ENCODE measurements around the gene ZMYND10.

The ZMYND10 gene

GRCh38 chr3:50342813-50343633 lies 2.5 kb downstream of the ZMYND10 start:
- DNase-seq, result no peak

GRCh38 chr3:50341996-50342650 lies 3.4 kb downstream of the ZMYND10 start:
- DNase-seq, result no peak

DNA sequence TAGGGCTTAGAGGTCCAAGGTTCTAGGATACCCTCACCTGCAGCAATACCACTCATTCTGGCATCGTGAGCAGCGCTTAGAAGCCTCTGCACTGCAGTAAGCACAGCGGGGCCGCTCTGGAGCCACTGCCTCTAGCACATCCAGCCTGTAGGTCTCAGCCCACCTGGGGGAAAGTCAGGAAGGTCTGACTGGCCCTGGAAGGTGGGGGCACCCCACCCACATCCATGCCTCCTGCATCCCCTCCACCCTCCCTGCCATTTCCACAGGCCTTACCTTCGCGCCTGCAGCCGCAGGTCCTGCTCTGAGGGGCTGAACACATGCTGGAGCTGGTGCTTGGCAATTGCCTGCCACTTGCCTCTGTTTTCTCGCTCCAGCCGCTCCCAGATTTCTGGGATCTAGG lies 4.0 kb downstream of the ZMYND10 start:
- no peak for DNase-seq

DNA sequence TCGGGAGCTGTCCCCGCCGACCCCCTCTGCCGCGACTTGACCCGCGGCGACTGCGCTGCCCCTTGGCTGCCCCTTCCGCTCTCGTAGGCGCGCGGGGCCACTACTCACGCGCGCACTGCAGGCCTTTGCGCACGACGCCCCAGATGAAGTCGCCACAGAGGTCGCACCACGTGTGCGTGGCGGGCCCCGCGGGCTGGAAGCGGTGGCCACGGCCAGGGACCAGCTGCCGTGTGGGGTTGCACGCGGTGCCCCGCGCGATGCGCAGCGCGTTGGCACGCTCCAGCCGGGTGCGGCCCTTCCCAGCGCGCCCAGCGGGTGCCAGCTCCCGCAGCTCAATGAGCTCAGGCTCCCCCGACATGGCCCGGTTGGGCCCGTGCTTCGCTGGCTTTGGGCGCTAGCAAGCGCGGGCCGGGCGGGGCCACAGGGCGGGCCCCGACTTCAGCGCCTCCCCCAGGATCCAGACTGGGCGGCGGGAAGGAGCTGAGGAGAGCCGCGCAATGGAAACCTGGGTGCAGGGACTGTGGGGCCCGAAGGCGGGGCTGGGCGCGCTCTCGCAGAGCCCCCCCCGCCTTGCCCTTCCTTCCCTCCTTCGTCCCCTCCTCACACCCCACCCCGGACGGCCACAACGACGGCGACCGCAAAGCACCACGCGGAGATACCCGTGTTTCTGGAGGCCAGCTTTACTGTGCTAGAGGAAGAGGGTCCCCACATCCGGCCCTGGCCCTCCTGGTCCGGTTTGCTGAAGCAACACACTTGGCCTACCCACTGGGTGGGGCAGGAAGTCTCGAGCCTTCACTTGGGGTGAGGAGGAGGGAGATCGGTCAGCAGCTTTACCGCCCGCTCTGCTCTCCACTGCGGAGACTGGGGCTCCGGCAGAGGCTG lies 4.8 kb downstream of the ZMYND10 start, which contains the start of gene RASSF1:
RASSF1 (minus strand) TSS at position 389 of the 882 bp plus-strand sequence; CDS start at position 358, 31 bp downstream.
- DNase-seq, result peak in 2 of 4 experiments; percentile 31 to 33

GRCh38 chr3:50340147-50340447 lies 5.4 kb downstream of the ZMYND10 start:
- DNase-seq, result no peak

- no peak for DNase-seq
Measured at GRCh38 chr3:50339485-50340146, 5.9 kb downstream of the ZMYND10 start.

- DNase-seq, result no peak
Measured at GRCh38 chr3:50338965-50339364, 6.6 kb downstream of the ZMYND10 start.

DNA sequence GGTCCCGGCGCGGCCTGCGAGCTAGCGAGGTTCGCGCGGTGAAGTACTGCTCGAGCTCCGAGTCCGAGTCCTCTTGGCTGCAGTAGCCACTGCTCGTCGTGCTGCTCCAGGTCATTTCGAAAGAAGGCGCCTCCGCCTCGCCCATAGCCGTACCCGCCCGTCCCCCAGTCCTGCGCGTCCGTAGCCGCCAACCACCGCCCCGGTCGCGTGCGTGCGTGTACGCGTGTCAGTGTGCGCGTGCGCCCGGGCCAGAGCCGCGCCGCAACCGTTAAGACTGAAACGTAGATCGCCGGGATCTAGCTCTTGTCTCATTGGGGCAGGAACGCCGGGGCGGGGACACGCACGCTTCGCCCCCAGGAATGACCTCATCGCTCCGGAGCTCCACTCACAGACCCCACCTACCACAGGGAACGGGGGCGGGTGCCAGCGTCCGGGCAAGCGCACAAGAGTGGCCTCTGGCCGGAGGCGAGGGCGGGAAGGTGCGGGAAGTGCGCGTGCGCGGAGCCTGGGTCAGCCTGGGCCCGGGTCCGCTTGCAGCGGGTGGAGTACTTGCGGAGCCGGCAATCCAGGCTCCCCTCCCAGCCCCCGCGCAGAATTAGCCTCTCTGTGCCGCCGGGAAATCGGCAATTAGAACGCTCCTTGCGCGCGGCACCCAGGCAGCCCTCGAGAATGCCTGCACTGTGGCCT lies 8.2 kb downstream of the ZMYND10 start:
- DNase-seq, result peak; percentile 76 to 88 (median 84)

GRCh38 chr3:50336452-50337174 lies 8.9 kb downstream of the ZMYND10 start:
- DNase-seq, result no peak

GRCh38 chr3:50334339-50335075 lies 11.0 kb downstream of the ZMYND10 start:
- no peak for DNase-seq

GRCh38 chr3:50333744-50334328 lies 11.7 kb downstream of the ZMYND10 start:
- no peak for DNase-seq

GRCh38 chr3:50331364-50331907 lies 14.1 kb downstream of the ZMYND10 start:
- DNase-seq, result no peak

- no peak for DNase-seq
Measured at GRCh38 chr3:50330330-50330729, 15.2 kb downstream of the ZMYND10 start.

- DNase-seq, result peak; percentile 74 to 92 (median 82)
Measured at GRCh38 chr3:50327943-50328691, 17.4 kb downstream of the ZMYND10 start, which contains the start of gene TUSC2. Gene TUSC2 (minus strand): TSS chr3:50328223. CDS start chr3:50328099, 124 bp downstream.

GRCh38 chr3:50327129-50327528 lies 18.4 kb downstream of the ZMYND10 start:
- DNase-seq, result no peak

DNA sequence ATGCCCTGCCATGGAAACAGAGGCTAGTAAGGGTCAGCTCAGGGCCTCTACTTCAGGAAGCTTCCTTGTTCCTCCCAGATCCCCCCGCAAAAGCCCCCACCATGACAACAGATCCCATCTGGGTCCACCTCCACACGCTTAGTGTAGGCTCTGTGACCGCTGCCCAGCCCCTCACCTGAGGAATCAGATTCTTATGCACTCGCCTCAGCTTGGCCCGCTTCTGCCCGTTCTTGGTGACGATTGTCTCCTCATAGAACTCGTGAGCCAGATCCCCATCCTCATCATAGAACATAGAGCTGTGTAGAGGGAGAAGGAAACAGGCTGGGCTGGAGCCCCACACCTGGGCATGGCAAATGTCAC lies 19.4 kb downstream of the ZMYND10 start:
- DNase-seq, result no peak

- DNase-seq, result no peak
Measured at GRCh38 chr3:50325497-50326181, 19.9 kb downstream of the ZMYND10 start.

- no peak for DNase-seq
Measured at GRCh38 chr3:50325113-50325480, 20.4 kb downstream of the ZMYND10 start.

Data from activated naive CD4-positive, alpha-beta T cell (primary cell).